Upper lobe of left lung (tissue), 4 donors: Measurements from ENCODE around the gene TNPO1.

Experiments
- EP300 ChIP-seq, 4 donors: sonication (generic); formaldehyde crosslinking; IDR thresholded peaks; one replicate each; pipeline ENCODE4 v1.5.1; 2017; ENCODE audit warnings: antibody characterized with exemption in 4 of 4, control low read depth in 2 of 4
- TF ChIP-seq, protein P1 (sequence below), 6 experiments: fragments of 450-650 bp in 4 of 6; fragments of 200-600 bp in 2 of 6; sonication (generic) in 2 of 6; IDR thresholded peaks; one replicate each; pipeline ENCODE4 v1.5.1; 2016 to 2019; ENCODE audit warnings: antibody characterized with exemption in 6 of 6

DNA sequence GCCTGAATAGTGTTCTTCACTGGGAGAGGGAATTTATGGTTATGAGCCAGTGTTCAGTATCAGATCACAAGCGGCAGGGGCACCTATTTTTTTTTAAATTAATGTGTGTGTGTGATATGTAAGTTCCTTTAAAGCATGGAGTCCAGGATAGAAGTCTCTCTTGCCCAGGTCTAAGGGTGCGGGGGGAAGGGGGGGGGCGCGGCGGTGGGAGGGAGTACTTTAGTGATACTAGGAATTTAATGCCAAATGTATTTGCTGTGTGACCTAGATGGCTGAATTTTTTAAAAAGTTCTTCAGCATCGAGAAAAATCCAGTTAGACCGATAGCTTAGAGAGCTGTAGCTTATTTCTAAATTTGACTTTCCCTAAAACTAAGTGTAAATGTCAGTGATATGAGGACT, 137.9 kb downstream of the TNPO1 start:
- TF ChIP-seq, protein P1, sequence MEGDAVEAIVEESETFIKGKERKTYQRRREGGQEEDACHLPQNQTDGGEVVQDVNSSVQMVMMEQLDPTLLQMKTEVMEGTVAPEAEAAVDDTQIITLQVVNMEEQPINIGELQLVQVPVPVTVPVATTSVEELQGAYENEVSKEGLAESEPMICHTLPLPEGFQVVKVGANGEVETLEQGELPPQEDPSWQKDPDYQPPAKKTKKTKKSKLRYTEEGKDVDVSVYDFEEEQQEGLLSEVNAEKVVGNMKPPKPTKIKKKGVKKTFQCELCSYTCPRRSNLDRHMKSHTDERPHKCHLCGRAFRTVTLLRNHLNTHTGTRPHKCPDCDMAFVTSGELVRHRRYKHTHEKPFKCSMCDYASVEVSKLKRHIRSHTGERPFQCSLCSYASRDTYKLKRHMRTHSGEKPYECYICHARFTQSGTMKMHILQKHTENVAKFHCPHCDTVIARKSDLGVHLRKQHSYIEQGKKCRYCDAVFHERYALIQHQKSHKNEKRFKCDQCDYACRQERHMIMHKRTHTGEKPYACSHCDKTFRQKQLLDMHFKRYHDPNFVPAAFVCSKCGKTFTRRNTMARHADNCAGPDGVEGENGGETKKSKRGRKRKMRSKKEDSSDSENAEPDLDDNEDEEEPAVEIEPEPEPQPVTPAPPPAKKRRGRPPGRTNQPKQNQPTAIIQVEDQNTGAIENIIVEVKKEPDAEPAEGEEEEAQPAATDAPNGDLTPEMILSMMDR (IDR thresholded peaks at IDR 0.05): no peak
- TF ChIP-seq EP300 (IDR thresholded peaks at IDR 0.05): no peak
